Hepatocyte (in vitro differentiated cells): Measurements from ENCODE around the gene SLC6A8.
"Not testable (repeated sequence)": the region's sequence is repeated elsewhere in the genome, so short reads cannot be mapped to it uniquely, and the experiment has no call there.

Experiments used
- CTCF ChIP-seq: fragments of 200-600 bp; sonication (generic); IDR thresholded peaks from 2 replicates; pipeline ENCODE4 v1.5.1; 2016; ENCODE audit warnings: antibody characterized with exemption, mild to moderate bottlenecking; ENCODE audit not compliant: poor library complexity
- EZH2 ChIP-seq: fragments of 200-600 bp; sonication (generic); IDR thresholded peaks from 2 replicates; pipeline ENCODE4 v1.6.1; 2016; ENCODE audit warnings: antibody characterized with exemption, mild to moderate bottlenecking, borderline replicate concordance

DNA sequence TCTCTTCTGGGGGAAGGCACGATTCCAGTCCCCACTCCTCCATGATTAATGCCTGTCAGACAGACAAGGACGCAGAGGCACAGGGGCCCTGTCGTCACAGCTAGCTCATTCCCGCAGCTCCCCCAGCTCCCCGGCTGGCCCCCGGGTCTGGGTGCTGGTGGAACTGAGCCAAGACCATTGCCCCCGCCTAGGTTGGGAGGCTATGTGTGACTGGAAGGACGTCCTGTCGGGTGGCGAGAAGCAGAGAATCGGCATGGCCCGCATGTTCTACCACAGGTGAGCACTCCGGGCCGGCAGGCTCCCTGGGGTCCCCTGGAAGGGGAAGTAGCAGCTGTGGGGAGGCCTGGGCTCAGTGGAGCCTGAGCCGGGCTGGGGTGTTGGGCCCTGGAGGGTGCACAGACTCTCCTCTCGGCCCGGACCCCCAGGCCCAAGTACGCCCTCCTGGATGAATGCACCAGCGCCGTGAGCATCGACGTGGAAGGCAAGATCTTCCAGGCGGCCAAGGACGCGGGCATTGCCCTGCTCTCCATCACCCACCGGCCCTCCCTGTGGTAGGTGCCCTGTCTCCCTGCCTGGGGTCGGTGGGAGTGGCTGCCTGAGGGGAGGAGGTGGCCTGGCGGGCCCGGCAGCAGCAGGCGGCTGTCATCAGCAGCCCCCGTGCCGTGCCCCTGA lies 55.2 kb downstream of the SLC6A8 start:
- not testable (repeated sequence) for TF ChIP-seq CTCF, EZH2
